Middle frontal gyrus (tissue), 1 donor: ENCODE data around the gene TMEM61.
A peak's percentile ranks its signal among the peaks of the same experiment; 100 is the strongest.
"Not testable (repeated sequence)": the region's sequence is repeated elsewhere in the genome, so short reads cannot be mapped to it uniquely, and the experiment has no call there.

Source experiments
- DNase-seq: peaks from one replicate; pipeline ENCODE4 v3.0.0-alpha.2; 2015; ENCODE audit warnings: low spot score; ENCODE audit errors: extremely low spot score

Gene TMEM61

GRCh38 chr1:54980528-54981241, at the start of gene TMEM61:
Gene TMEM61 (plus strand): TSS chr1:54980628. CDS start chr1:54981066, 438 bp downstream.
- no peak for DNase-seq

- DNase-seq = no peak
Measured at GRCh38 chr1:54931275-54931840, 49.1 kb upstream of the TMEM61 start.

DNA sequence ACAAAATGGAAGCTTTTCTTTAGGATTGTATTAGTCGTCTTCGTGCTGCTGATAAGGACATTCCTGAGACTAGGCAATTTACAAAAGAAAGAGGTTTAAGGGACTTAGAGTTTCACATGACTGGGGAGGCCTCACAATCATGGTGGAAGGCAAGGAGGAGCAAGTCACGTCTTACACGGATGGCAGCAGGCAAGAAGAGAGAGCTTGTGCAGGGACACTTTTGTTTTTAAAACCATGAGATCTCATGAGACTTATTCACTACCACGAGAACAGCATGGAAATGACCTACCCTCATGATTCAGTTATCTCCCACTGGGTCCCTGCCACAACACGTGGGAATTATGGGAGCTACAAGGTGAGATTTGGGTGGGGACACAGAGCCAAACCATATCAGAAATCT, 46.3 kb upstream of the TMEM61 start:
- not testable (repeated sequence) for DNase-seq

GRCh38 chr1:54934869-54935268, 45.6 kb upstream of the TMEM61 start:
- no peak for DNase-seq

GRCh38 chr1:54936791-54937190, 43.6 kb upstream of the TMEM61 start:
- no peak for DNase-seq

- DNase-seq = no peak
Measured at GRCh38 chr1:54937469-54937868, 43.0 kb upstream of the TMEM61 start.

- not testable (repeated sequence) for DNase-seq
Measured at GRCh38 chr1:54938955-54939354, 41.5 kb upstream of the TMEM61 start.

GRCh38 chr1:54940042-54940441, 40.4 kb upstream of the TMEM61 start:
- no peak for DNase-seq

- DNase-seq = no peak
Measured at GRCh38 chr1:54942976-54943375, 37.5 kb upstream of the TMEM61 start.

- peak; percentile 53 for DNase-seq
Measured at GRCh38 chr1:54944610-54945392, 35.6 kb upstream of the TMEM61 start.

- no peak for DNase-seq
Measured at GRCh38 chr1:54945393-54945936, 35.0 kb upstream of the TMEM61 start.

DNA sequence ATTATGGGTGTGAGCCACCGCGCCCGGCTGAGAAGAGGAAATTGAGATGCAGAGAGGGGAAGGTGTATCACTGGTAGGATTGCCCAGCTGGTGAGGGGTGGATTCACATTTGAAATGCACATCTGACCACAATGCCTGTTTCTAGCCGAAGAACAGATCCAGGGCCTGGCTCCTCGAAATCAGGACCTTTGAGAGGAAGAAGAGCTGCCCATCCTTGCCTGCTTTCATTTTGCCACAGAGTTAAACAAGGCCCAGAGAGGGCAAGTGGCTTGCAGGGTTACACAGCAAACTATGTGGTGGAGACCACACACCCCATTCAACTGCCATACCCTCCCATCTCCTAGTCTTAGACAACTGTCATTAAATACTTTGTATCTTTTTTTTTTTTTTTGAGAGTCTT, 32.9 kb upstream of the TMEM61 start:
- no peak for DNase-seq

DNA sequence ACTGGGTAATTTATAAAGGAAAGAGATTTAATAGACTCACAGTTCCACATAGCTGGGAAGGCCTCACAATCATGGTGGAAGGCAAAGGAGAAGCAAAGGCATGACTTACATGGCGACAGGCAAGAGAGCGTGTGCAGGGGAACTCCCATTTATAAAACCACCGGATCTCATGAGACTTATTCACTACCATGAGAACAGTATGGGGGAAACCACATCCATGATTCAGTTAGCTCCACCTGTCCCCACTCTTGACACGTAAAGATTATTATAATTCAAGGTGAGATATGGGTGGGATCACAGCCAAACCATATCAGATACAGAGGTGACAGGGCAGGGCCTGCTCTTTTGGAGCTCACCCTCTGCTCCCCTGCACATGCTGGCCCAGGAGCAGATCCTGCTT, 31.4 kb upstream of the TMEM61 start:
- no peak for DNase-seq

- no peak for DNase-seq
Measured at GRCh38 chr1:54950006-54950368, 30.4 kb upstream of the TMEM61 start.

DNA sequence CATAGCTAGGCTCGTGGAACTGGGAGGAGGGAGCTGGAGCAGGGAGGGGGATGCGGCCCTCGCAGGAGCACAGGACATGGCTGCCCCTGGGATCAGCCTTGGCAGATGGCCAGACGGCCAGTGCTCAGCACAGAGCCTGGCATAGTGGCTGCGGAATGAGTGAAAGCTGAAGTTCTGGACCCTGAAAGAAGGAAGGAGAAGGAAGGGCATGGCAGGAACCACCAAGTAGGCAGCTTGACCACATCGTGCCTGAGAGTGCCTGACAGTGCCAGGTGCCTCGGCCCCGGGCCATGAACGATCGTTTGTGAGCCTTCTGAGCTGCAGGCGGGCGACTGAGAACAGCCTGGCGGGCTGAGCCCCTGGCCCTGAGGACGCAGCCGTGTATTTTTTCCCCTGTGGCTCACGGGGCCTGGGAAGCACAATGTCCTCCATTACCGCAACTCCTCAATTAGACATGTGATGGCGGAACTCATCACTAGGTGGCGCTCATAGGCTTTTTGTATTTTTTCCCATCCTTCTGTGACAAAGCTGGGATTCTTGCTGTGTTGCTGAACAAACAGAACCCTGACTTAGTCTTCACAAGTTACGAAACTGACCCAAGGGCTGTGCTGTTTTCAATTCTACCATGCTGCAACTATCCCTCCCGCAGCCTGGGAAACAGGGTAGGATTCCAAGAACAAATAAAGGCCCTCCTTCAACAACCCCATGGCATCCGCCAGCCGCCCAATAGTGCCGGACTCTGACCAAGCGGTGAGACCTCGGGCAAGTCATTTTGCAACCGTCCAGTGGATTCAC, 29.9 kb upstream of the TMEM61 start:
- peak; percentile 74 for DNase-seq

DNA sequence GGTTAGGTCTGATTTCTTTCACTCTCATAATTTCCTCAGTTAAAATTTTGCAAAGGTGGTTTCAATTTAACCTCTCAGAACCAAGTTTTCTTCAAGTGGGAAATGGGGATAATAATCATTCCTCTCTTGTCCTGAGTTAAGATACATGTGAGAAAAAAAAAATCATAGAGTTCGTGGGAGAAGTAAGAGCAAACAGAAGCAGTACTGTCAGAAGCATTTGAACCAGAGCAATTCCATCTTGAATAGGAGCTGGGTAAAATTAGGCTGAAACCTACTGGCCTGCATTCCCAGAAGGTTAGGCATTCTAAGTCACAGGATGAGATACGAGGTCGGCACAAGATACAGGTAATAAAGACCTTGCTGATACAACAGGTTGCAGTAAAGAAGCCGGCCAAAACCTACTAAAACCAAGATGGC, 28.6 kb upstream of the TMEM61 start:
- DNase-seq = no peak

- no peak for DNase-seq
Measured at GRCh38 chr1:54952950-54953718, 27.3 kb upstream of the TMEM61 start.

DNA sequence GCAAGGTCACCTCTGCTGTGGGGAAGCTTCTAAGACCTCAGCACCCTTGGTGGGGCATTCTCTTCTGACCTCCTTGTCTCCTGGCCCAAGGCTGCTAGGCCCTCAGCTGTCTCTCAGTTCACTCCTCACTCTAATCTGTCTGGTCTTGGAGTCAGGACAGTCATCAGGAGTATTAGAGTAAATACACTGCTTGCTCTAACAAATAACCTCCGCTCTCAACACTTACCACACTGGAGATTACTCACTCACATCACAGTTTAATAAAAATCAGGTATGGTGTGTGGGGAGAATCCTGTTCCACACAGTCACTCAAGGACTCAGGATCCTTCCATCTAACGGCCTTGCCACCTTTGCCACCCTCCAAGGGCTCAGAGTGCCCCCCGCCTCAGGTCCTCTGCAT, 26.6 kb upstream of the TMEM61 start:
- DNase-seq = no peak

DNA sequence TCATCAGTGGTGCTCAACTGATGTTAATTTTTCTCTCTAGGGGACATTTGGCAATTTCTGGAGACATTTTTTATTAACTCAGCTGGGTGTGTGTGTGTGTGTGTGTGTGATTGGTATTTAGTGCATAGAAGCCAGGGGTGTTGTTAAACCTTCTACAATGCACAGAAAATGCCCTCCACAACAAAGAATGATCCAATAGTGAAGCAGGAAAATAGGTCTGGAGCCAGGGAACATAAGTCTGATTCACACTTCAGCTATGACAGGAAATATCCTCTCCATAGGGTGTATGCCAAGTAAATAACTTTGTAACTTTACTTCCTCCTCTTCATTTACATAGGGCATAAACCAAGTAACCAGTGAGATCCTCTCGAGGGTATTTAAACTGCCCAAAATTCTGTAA, 25.1 kb upstream of the TMEM61 start:
- no peak for DNase-seq

DNA sequence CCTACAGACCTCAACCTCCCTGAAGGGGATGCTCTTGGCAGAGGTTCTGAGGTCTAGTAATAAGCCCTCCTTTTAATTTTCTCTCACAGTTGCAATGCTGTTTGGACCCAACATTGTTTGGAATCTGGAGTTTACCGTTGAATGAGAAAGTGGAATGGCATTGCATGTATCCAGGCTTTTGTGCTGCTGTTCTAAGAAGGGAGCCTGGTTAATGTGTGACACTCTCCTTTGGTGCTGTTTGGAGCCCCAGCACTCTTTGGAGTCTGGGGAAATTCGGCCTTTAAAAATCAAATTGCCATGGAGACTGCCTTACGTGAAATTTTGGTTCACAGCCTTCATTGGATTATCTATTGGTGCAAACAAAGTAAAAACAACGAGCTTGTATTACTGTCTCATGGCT, 23.7 kb upstream of the TMEM61 start:
- no peak for DNase-seq

DNA sequence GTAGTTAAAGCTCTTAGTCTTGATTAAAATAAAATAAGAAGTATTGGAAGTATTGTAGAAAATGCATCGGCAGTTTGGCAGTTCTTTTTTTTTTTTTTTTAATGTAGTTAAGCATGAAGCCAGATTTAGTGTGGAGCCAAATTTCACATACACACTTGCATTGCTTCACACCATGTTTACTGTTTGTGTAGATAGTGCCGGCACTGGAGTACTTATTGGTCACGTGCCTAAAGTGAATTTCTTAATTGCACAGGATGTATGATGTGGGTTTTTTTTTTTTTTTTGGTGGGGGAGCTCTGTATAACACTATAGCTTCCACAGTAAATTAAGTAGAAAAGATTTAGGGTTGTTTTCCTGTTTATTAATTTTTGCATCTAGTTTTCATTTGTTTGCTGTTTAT, 21.2 kb upstream of the TMEM61 start:
- DNase-seq = no peak
